Prostate gland (tissue), 2 donors: ENCODE data around the gene LEKR1. TPM values are rescaled to one million over a fixed set of nuclear protein-coding genes. Genes with fewer than 3 reads are reported as not detected.
A peak's percentile ranks its signal among the peaks of the same experiment; 100 is the strongest.

ENCODE experiments used
- DNase-seq: peaks from one replicate; pipeline ENCODE4 v3.0.0-alpha.2; 2019; ENCODE audit warnings: low spot score
- H3K27ac ChIP-seq, 2 donors: fragments of 200-600 bp; sonication (generic); 2 replicates each; pipeline ENCODE4 v1.5.1; 2017 to 2019
- H3K27me3 ChIP-seq: fragments of 200-600 bp; sonication (generic); replicated peaks from 2 replicates; pipeline ENCODE4 v1.5.1; 2019; ENCODE audit not compliant: insufficient read depth
- H3K36me3 ChIP-seq, 2 donors: fragments of 200-600 bp; sonication (generic); 1 replicate in 1 of 2; 2 replicates in 1 of 2; pipeline versions ENCODE4 v1.5.1 to v1.8.1; 2017 to 2019
- H3K4me1 ChIP-seq: fragments of 200-600 bp; sonication (generic); replicated peaks from 2 replicates; pipeline ENCODE4 v1.5.1; 2019
- H3K4me3 ChIP-seq, 2 donors: fragments of 200-600 bp; sonication (generic); 2 replicates each; pipeline ENCODE4 v1.5.1; 2017 to 2019
- H3K9me3 ChIP-seq: fragments of 200-600 bp; sonication (generic); 2 replicates; pipeline ENCODE4 v1.5.1; 2017
- CTCF ChIP-seq, 4 experiments: fragments of 200-600 bp in 2 of 4; fragments of 450-650 bp in 2 of 4; sonication (generic) in 2 of 4; IDR thresholded peaks; 1 replicate in 3 of 4; 2 replicates in 1 of 4; pipeline ENCODE4 v1.5.1; 2016 to 2019; ENCODE audit warnings: antibody characterized with exemption in 4 of 4, mild to moderate bottlenecking in 2 of 4, moderate library complexity in 2 of 4
- POLR2A ChIP-seq: fragments of 450-650 bp; IDR thresholded peaks from one replicate; pipeline ENCODE4 v1.6.1; 2016; ENCODE audit warnings: antibody characterized with exemption, mild to moderate bottlenecking
- POLR2AphosphoS5 ChIP-seq: sonication (generic); formaldehyde crosslinking; IDR thresholded peaks from one replicate; pipeline ENCODE4 v1.6.1; 2017; ENCODE audit warnings: antibody characterized with exemption
- WGBS: methylation state at CpG from one replicate; pipeline ENCODE4 v1.1.5; 2018; 5-methylcytosine and 5-hydroxymethylcytosine counted together
- intact Hi-C: fragments of 100-400 bp; cut with DNase I; formaldehyde crosslinking; loops from one replicate; pipeline ENCODE4 v1.14.2; 2022
- total RNA-seq, 2 donors: library from RNA; depleted of rRNA; stranded (reverse); fragments of >200 nt; gene quantifications; one replicate each; pipeline ENCODE4 v1.1.0, GENCODE V29; 2016

The LEKR1 gene
- total RNA-seq, 2 donors from 2014 or later = 2.2 to 4.4 TPM

- intact Hi-C loops = no loop called here
- Histone ChIP-seq H3K27ac (peak overlapping the region; percentile 30 to 34), H3K4me1 (no peaks in the 10 kb centered on the region), H3K4me3 (no peak overlapping the region), H3K27me3 (no peaks in the 10 kb centered on the region), H3K36me3 (no peaks in the 10 kb centered on the region), H3K9me3 (no peaks in the 10 kb centered on the region)
- peak; percentile 75 for DNase-seq
- no peak for TF ChIP-seq CTCF (IDR thresholded peaks at IDR 0.05)
- peak; percentile 63 for TF ChIP-seq POLR2AphosphoS5
- WGBS = 42% methylated on average over 7 of the region's 7 CpGs
Measured at GRCh38 chr3:157075693-157076420, 249.7 kb downstream of the LEKR1 start.

DNA sequence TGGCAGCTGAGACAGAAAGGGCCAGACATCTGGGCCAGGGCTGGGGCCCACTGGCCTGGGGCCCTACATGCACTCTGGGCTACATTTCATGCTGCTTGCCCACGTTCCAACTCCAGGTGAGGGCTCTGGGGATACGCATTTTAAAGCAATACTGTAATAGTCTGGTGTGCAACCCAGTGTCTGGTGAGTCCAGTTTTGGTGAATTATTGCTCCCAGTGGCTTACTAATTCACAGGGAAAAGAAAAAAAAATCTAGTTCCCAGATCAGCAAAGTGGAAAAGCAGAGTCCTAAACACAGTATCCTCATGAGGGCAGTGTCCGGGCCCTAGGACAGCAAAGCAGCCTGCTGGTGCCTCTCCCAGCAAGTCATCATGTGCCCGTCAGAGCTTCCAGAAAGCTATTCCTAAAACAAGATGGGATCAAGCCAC lies 251.4 kb downstream of the LEKR1 start:
- 68% methylated on average over 4 of the region's 4 CpGs for WGBS
- intact Hi-C loops = no loop called here
- no peaks in the 10 kb centered on the region for H3K9me3 ChIP-seq
- DNase-seq = no peak
- H3K4me1 ChIP-seq = no peaks in the 10 kb centered on the region
- TF ChIP-seq CTCF (IDR thresholded peaks at IDR 0.05) (peak in 1 of 4 experiments; percentile 25), POLR2AphosphoS5 (no peak), POLR2A (no peak)
- H3K36me3 ChIP-seq = no peaks in the 10 kb centered on the region
- H3K4me3 ChIP-seq = no peak overlapping the region
- H3K27me3 ChIP-seq = no peaks in the 10 kb centered on the region
- no peak overlapping the region for H3K27ac ChIP-seq

GRCh38 chr3:157078131-157078810 lies 252.1 kb downstream of the LEKR1 start:
- H3K27ac ChIP-seq = no peak overlapping the region

DNA sequence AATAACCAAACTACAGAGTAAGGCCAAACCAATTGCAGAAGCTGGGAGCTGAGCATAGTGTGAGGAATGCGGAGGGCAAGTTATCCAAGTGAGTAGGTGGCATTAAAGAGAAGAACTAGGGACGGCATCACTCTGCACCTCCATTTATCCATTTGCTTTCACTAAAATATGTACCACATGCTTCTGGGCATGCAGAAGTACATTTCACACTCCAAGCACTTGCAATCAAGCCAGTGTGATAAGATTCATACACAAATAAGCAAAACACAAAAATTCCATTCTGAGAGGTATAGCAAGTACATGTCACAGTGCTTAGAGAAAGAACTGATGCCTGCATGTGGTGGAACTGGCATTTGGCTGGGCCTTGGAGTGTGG lies 252.6 kb downstream of the LEKR1 start:
- no peaks in the 10 kb centered on the region for H3K4me1 ChIP-seq
- H3K27me3 ChIP-seq = no peaks in the 10 kb centered on the region
- 89% methylated on average over 2 of the region's 2 CpGs for WGBS

More at GRCh38 chr3:157078131-157078810, 252.1 kb downstream of the LEKR1 start:
- DNase-seq = no peak
- no peaks in the 10 kb centered on the region for H3K36me3 ChIP-seq
- 88% methylated on average over 5 of the region's 5 CpGs for WGBS
- no peak for TF ChIP-seq POLR2AphosphoS5
- no peak for TF ChIP-seq POLR2A
- no peak for TF ChIP-seq CTCF (IDR thresholded peaks at IDR 0.05)
- H3K4me1 ChIP-seq = no peaks in the 10 kb centered on the region
- H3K9me3 ChIP-seq = no peaks in the 10 kb centered on the region
- H3K4me3 ChIP-seq = no peak overlapping the region
- intact Hi-C loops = no loop called here
- no peaks in the 10 kb centered on the region for H3K27me3 ChIP-seq

More for the DNA sequence above, 252.6 kb downstream of the LEKR1 start:
- no peak overlapping the region for H3K27ac ChIP-seq
- intact Hi-C loops = no loop called here
- no peaks in the 10 kb centered on the region for H3K9me3 ChIP-seq
- H3K36me3 ChIP-seq = no peaks in the 10 kb centered on the region
- no peak for TF ChIP-seq CTCF (IDR thresholded peaks at IDR 0.05)
- TF ChIP-seq POLR2A = no peak
- TF ChIP-seq POLR2AphosphoS5 = no peak
- no peak overlapping the region for H3K4me3 ChIP-seq
- no peak for DNase-seq
